Memory B cell (primary cell): Measurements from ENCODE around the gene GRK5.

ENCODE experiments used
- ATAC-seq: fragments of 150-1000 bp; cut with Tn5 transposase; 2 replicates; pipeline ENCODE4 v1.10.0; 2021; ENCODE audit warnings: low read depth, mild to moderate bottlenecking, moderate library complexity
- DNase-seq, 2 donors: peaks; one replicate each; pipeline ENCODE4 v3.0.0; 2022; ENCODE audit warnings: low spot score in 2 of 2
- H3K27ac Mint-ChIP-seq: one replicate; pipeline ENCODE4 v1.8.0; 2022; ENCODE audit warnings: mild to moderate bottlenecking, moderate library complexity, mixed read lengths
- H3K27me3 Mint-ChIP-seq: one replicate; pipeline ENCODE4 v1.8.0; 2022; ENCODE audit warnings: mixed read lengths
- H3K36me3 Mint-ChIP-seq: one replicate; pipeline ENCODE4 v1.8.0; 2022; ENCODE audit warnings: mild to moderate bottlenecking, mixed read lengths
- H3K4me1 Mint-ChIP-seq: one replicate; pipeline ENCODE4 v1.8.0; 2022; ENCODE audit warnings: mixed read lengths
- H3K4me3 Mint-ChIP-seq: one replicate; pipeline ENCODE4 v1.8.0; 2022; ENCODE audit warnings: mild to moderate bottlenecking, moderate library complexity, mixed read lengths
- H3K9me3 Mint-ChIP-seq: one replicate; pipeline ENCODE4 v1.8.0; 2022; ENCODE audit warnings: mixed read lengths

The GRK5 gene

GRCh38 chr10:119241066-119241465 lies 33.7 kb downstream of the GRK5 start:
- ATAC-seq, result no peak
- Mint-ChIP-seq H3K27ac (no peak overlapping the region), H3K27me3 (no peaks in the 10 kb centered on the region), H3K4me1 (peaks cover 28% of the 10 kb centered on the region), H3K4me3 (no peak overlapping the region), H3K9me3 (no peaks in the 10 kb centered on the region), H3K36me3 (no peaks in the 10 kb centered on the region)
- no peak for DNase-seq

DNA sequence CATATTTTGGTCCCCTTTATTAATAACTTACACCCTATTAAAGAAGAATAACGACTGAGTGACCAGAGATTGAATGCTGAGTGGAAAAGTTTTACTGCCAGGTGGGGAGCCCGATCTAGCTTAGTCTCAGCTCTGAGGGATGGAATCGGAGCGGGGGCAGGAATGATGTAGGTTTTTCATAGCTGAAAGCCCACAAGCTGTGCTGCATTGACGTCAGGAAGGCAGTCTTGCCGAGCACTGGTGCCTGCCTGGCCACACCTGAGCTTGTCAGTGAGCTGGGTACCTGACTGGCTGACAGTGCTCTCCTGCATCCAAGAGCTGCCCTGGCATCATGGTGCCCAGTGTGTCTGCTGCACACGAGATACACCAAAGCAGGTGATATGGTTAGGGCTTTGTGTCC lies 34.8 kb downstream of the GRK5 start:
- no peak for ATAC-seq
- peaks cover 23% of the 10 kb centered on the region for H3K4me1 Mint-ChIP-seq
- H3K27ac Mint-ChIP-seq, result no peak overlapping the region

DNA sequence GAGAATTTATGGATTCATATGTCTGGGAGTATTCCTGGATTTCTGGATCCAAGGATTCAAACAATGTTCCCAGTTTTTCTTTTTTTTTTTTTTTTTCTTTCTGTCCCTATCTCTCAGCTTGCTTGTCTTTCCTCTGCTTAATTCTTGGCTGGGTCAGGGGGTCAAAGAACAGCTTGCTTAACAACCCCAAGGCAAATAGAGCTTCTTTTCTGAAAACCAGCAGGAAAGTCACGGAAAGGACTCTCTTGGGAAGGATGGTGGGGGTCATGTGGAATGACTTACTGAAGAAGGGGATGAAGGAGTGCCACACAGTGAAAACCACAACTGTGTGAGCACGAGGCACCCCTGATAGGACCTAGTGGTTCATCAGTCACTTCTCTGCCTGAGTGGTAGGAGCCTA lies 36.1 kb downstream of the GRK5 start:
- Mint-ChIP-seq H3K4me3 (no peak overlapping the region), H3K27ac (no peak overlapping the region), H3K36me3 (no peaks in the 10 kb centered on the region), H3K9me3 (no peaks in the 10 kb centered on the region), H3K27me3 (no peaks in the 10 kb centered on the region), H3K4me1 (peaks cover 14% of the 10 kb centered on the region)
- no peak for ATAC-seq
- no peak for DNase-seq

More for the DNA sequence above, 34.8 kb downstream of the GRK5 start:
- Mint-ChIP-seq H3K9me3 (no peaks in the 10 kb centered on the region), H3K36me3 (no peaks in the 10 kb centered on the region), H3K4me3 (no peak overlapping the region), H3K27me3 (no peaks in the 10 kb centered on the region)
- DNase-seq, result no peak

GRCh38 chr10:119243967-119244366 lies 36.6 kb downstream of the GRK5 start:
- ATAC-seq (no peak), DNase-seq (no peak)
- Mint-ChIP-seq H3K27me3 (no peaks in the 10 kb centered on the region), H3K4me3 (no peak overlapping the region), H3K9me3 (no peaks in the 10 kb centered on the region), H3K36me3 (no peaks in the 10 kb centered on the region), H3K27ac (no peak overlapping the region), H3K4me1 (peaks cover 14% of the 10 kb centered on the region)

- Mint-ChIP-seq H3K27ac (no peak overlapping the region), H3K4me1 (peaks cover 16% of the 10 kb centered on the region), H3K4me3 (no peak overlapping the region), H3K27me3 (no peaks in the 10 kb centered on the region), H3K36me3 (no peaks in the 10 kb centered on the region), H3K9me3 (no peaks in the 10 kb centered on the region)
- ATAC-seq (no peak), DNase-seq (no peak)
These were observed 37.9 kb downstream of the GRK5 start for GRCh38 chr10:119245272-119245671.

- Mint-ChIP-seq H3K27me3 (no peaks in the 10 kb centered on the region), H3K4me1 (peaks cover 22% of the 10 kb centered on the region), H3K4me3 (no peak overlapping the region), H3K27ac (no peak overlapping the region), H3K9me3 (no peaks in the 10 kb centered on the region), H3K36me3 (peaks cover 2% of the 10 kb centered on the region)
- ATAC-seq, result no peak
- no peak for DNase-seq
These were observed 39.6 kb downstream of the GRK5 start for GRCh38 chr10:119246862-119247549.

- no peaks in the 10 kb centered on the region for H3K9me3 Mint-ChIP-seq
- peaks cover 2% of the 10 kb centered on the region for H3K36me3 Mint-ChIP-seq
- H3K27ac Mint-ChIP-seq, result no peak overlapping the region
- no peak for DNase-seq
- H3K4me1 Mint-ChIP-seq, result peaks cover 18% of the 10 kb centered on the region
- H3K4me3 Mint-ChIP-seq, result no peak overlapping the region
- ATAC-seq, result no peak
- H3K27me3 Mint-ChIP-seq, result no peaks in the 10 kb centered on the region
These were observed 40.2 kb downstream of the GRK5 start for GRCh38 chr10:119247550-119247894.

- no peak for ATAC-seq
- Mint-ChIP-seq H3K27ac (no peak overlapping the region), H3K4me1 (peaks cover 20% of the 10 kb centered on the region), H3K36me3 (peaks cover 2% of the 10 kb centered on the region), H3K9me3 (no peaks in the 10 kb centered on the region), H3K4me3 (no peak overlapping the region), H3K27me3 (no peaks in the 10 kb centered on the region)
- DNase-seq, result no peak
These were observed 40.8 kb downstream of the GRK5 start for GRCh38 chr10:119248184-119248583.

DNA sequence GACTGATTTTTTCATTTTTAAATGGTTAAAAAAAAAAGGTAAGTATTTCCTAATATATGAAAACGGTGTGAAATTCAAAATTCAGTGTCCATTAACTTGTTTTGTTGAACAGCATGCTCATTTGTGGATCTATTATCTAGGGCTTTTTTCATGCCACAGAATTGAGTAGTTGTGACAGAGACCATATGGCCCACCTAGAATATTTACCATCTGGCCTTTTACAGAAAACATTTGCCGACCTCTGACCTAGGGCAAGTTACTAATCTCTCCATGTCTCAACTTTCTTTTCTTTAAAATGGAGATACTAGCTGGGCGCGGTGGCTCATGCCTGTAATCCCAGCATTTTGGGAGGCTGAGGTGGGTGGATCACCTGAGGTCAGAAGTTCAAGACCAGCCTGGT lies 41.3 kb downstream of the GRK5 start:
- DNase-seq (no peak), ATAC-seq (no peak)
- H3K9me3 Mint-ChIP-seq, result no peaks in the 10 kb centered on the region
- no peak overlapping the region for H3K27ac Mint-ChIP-seq
- no peak overlapping the region for H3K4me3 Mint-ChIP-seq
- peaks cover 2% of the 10 kb centered on the region for H3K36me3 Mint-ChIP-seq
- no peaks in the 10 kb centered on the region for H3K27me3 Mint-ChIP-seq
- peaks cover 19% of the 10 kb centered on the region for H3K4me1 Mint-ChIP-seq

DNA sequence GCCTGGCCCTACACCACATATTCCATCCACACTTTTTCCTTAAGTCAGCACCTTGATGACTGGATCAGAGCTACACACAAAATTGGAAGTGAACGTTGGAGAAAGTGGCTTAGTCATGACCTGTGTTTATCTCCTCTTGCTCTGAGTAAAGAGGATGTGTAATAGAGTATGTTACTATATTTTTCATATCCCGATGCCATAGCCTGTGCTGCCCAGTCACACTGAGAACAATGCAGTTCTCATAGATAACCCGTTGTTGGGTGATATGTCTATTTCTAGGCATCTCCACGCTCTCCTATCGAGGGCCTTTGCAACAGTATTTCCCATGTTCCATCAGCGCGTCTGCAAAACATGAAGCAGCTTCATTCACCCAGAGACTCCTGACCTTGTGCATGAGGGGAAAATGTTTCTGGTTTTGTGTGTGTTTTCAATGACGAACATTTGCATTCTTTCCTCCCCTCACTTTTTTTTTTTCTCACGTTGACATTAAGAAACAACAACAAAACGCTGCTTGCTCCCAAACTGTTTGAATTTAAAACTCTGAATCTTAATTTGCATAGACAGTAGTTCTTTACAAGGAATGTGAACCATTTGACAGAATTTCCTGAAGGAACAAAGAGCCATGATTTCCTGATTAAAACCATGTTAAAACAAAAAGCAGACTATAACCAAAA lies 43.4 kb downstream of the GRK5 start:
- H3K27ac Mint-ChIP-seq, result peak overlapping the region; percentile 90
- no peaks in the 10 kb centered on the region for H3K27me3 Mint-ChIP-seq
- peaks cover 2% of the 10 kb centered on the region for H3K36me3 Mint-ChIP-seq
- peaks cover 24% of the 10 kb centered on the region for H3K4me1 Mint-ChIP-seq
- no peaks in the 10 kb centered on the region for H3K9me3 Mint-ChIP-seq
- ATAC-seq (peak; percentile 37), DNase-seq (no peak)
- peak overlapping the region; percentile 29 for H3K4me3 Mint-ChIP-seq

- no peaks in the 10 kb centered on the region for H3K27me3 Mint-ChIP-seq
- peak overlapping the region; percentile 90 for H3K27ac Mint-ChIP-seq
- peaks cover 2% of the 10 kb centered on the region for H3K36me3 Mint-ChIP-seq
- no peaks in the 10 kb centered on the region for H3K9me3 Mint-ChIP-seq
- peaks cover 24% of the 10 kb centered on the region for H3K4me1 Mint-ChIP-seq
- no peak for ATAC-seq
- H3K4me3 Mint-ChIP-seq, result no peak overlapping the region
- no peak for DNase-seq
These were observed 43.9 kb downstream of the GRK5 start for GRCh38 chr10:119251315-119251708.

DNA sequence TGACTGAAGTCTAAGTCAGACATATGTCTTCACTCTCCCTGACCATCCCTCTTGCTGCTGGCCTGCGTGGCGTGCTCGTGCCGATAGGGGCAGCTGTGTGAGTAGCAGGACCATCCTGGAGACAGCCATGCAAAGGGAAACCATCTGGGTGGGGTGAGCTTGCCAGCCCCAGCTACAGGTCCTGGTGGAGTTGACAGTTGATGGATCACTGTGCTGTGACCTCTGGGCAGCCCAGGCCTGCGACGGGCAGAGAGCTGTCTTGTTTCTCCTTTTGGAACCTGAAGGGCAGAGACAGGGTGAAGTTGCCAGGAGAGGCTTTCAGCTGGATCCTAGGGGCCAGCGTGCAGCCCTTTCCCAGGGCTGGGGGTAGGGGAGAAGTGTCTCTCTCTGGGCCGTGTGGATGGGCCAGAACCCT lies 44.7 kb downstream of the GRK5 start:
- no peaks in the 10 kb centered on the region for H3K27me3 Mint-ChIP-seq
- no peak for ATAC-seq
- peaks cover 7% of the 10 kb centered on the region for H3K36me3 Mint-ChIP-seq
- no peak for DNase-seq
- no peaks in the 10 kb centered on the region for H3K9me3 Mint-ChIP-seq
- H3K4me1 Mint-ChIP-seq, result peaks cover 24% of the 10 kb centered on the region
- no peak overlapping the region for H3K4me3 Mint-ChIP-seq
- H3K27ac Mint-ChIP-seq, result peak overlapping the region; percentile 81

DNA sequence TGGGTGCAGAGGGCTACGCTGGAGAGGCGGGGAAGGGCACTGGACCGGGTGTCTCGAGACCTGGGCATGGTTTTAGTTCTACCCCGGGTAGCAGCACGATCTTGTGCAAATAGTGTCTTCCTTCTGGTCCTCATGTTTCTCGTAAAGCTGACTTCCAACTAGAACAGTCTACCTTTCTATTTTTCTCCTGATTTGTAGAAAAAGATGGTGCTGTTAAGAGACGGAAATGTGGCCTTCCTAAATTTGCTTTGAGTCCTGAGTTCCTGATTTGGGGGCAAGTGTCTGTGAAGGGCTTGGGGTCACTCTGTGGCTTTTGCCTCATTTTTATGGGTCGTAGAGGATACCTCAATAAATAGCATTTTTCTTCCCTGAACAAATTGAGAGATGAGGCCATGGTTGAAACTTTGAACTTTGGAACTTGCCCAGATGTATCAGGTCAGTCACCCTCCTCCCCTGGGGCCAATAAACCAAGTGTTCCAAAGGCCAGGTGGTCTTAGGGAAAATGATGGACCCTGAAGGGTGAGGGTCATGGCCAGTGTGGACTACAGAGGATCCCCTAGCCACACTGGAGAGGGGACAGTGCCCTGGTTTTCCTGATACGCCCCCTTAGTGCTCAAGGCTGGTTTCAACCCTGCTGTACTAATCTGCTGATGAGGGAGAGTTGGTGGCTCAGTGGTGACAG lies 45.2 kb downstream of the GRK5 start:
- Mint-ChIP-seq H3K4me3 (no peak overlapping the region), H3K27me3 (no peaks in the 10 kb centered on the region), H3K27ac (peak overlapping the region; percentile 81), H3K9me3 (no peaks in the 10 kb centered on the region), H3K36me3 (peaks cover 7% of the 10 kb centered on the region), H3K4me1 (peaks cover 24% of the 10 kb centered on the region)
- ATAC-seq (no peak), DNase-seq (no peak)

GRCh38 chr10:119253433-119254174 lies 46.2 kb downstream of the GRK5 start:
- H3K36me3 Mint-ChIP-seq, result peaks cover 7% of the 10 kb centered on the region
- DNase-seq (no peak), ATAC-seq (no peak)
- no peaks in the 10 kb centered on the region for H3K27me3 Mint-ChIP-seq
- H3K27ac Mint-ChIP-seq, result peak overlapping the region; percentile 81
- peaks cover 31% of the 10 kb centered on the region for H3K4me1 Mint-ChIP-seq
- H3K9me3 Mint-ChIP-seq, result no peaks in the 10 kb centered on the region
- H3K4me3 Mint-ChIP-seq, result no peak overlapping the region
